Astrocyte (in vitro differentiated cells and primary cell): Measurements from ENCODE around the gene ORAI2. TPM values are rescaled to one million over a fixed set of nuclear protein-coding genes. Genes with fewer than 3 reads are reported as not detected.

Experiments
- DNase-seq: peaks from one replicate; pipeline ENCODE4 v3.0.0-alpha.2; 2010; ENCODE audit warnings: low read depth
- FAIRE-seq: peaks from 2 replicates; lab custom pipeline; 2011; peaks lifted over from hg19 to GRCh38; lab: Jason Lieb, UNC
- H2AFZ ChIP-seq: 2 replicates; pipeline ENCODE4 v1.6.0; 2012; ENCODE audit warnings: low read depth, low read length, inconsistent platforms
- H3K27ac ChIP-seq: 2 replicates; pipeline ENCODE4 v1.5.1; 2011; ENCODE audit warnings: low read depth, low read length, inconsistent platforms
- H3K27me3 ChIP-seq: 2 replicates; pipeline ENCODE4 v1.6.0; 2011; ENCODE audit warnings: low read length, inconsistent platforms; ENCODE audit not compliant: insufficient read depth
- H3K36me3 ChIP-seq: 2 replicates; pipeline ENCODE4 v1.5.1; 2011; ENCODE audit warnings: low read length, inconsistent platforms; ENCODE audit not compliant: insufficient read depth
- H3K4me1 ChIP-seq: 2 replicates; pipeline ENCODE4 v1.5.1; 2011; ENCODE audit warnings: low read length, inconsistent platforms; ENCODE audit not compliant: insufficient read depth
- H3K4me2 ChIP-seq: 2 replicates; pipeline ENCODE4 v1.6.0; 2012; ENCODE audit warnings: low read length, inconsistent platforms
- H3K4me3 ChIP-seq: 2 replicates; pipeline ENCODE4 v1.5.1; 2011; ENCODE audit warnings: low read depth, mild to moderate bottlenecking, low read length, inconsistent platforms; ENCODE audit not compliant: insufficient read depth
- H3K79me2 ChIP-seq: 2 replicates; pipeline ENCODE4 v1.6.0; 2012; ENCODE audit warnings: mild to moderate bottlenecking, low read length, inconsistent platforms; ENCODE audit not compliant: insufficient read depth
- H3K9ac ChIP-seq: 2 replicates; pipeline ENCODE4 v1.6.0; 2012; ENCODE audit warnings: mild to moderate bottlenecking, low read length, inconsistent platforms
- H3K9me3 ChIP-seq: 2 replicates; pipeline ENCODE4 v1.5.1; 2012; ENCODE audit warnings: low read depth, mild to moderate bottlenecking, low read length, inconsistent platforms; ENCODE audit not compliant: insufficient read depth
- H4K20me1 ChIP-seq: 2 replicates; pipeline ENCODE4 v1.6.0; 2012; ENCODE audit warnings: low read length, inconsistent platforms; ENCODE audit not compliant: insufficient read depth
- H3K27ac Mint-ChIP-seq: one replicate; pipeline ENCODE4 v1.8.0; 2021; ENCODE audit warnings: mild to moderate bottlenecking, mixed read lengths; ENCODE audit not compliant: unreplicated experiment
- H3K27me3 Mint-ChIP-seq: one replicate; pipeline ENCODE4 v1.8.0; 2021; ENCODE audit warnings: low read depth, mixed read lengths; ENCODE audit not compliant: unreplicated experiment
- H3K36me3 Mint-ChIP-seq: one replicate; pipeline ENCODE4 v1.8.0; 2021; ENCODE audit warnings: low read depth, mixed read lengths; ENCODE audit not compliant: unreplicated experiment
- H3K4me1 Mint-ChIP-seq: one replicate; pipeline ENCODE4 v1.8.0; 2021; ENCODE audit warnings: low read depth, mixed read lengths; ENCODE audit not compliant: unreplicated experiment
- H3K4me3 Mint-ChIP-seq: one replicate; pipeline ENCODE4 v1.8.0; 2021; ENCODE audit warnings: mild to moderate bottlenecking, moderate library complexity, mixed read lengths; ENCODE audit not compliant: unreplicated experiment
- H3K9me3 Mint-ChIP-seq: one replicate; pipeline ENCODE4 v1.8.0; 2021; ENCODE audit warnings: mild to moderate bottlenecking, mixed read lengths; ENCODE audit not compliant: unreplicated experiment
- CTCF ChIP-seq: IDR thresholded peaks from 2 replicates; pipeline ENCODE4 v1.5.1; 2011; ENCODE audit warnings: low read depth, mild to moderate bottlenecking, inconsistent platforms, low read length, moderate library complexity; ENCODE audit not compliant: insufficient read depth
- EZH2 ChIP-seq: IDR thresholded peaks from 2 replicates; pipeline ENCODE4 v1.6.1; 2012; ENCODE audit warnings: mild to moderate bottlenecking, low read length, inconsistent platforms; ENCODE audit not compliant: insufficient read depth
- total RNA-seq: library from RNA; stranded (reverse); gene quantifications from 2 replicates; pipeline ENCODE4 v1.2.1, GENCODE V29; 2021

ORAI2 gene
- total RNA-seq, 1 donor from 2014 or later = 64.4 TPM

- TF ChIP-seq EZH2 = no peak
- no peak for TF ChIP-seq CTCF
- DNase-seq = no peak
- Histone ChIP-seq H3K4me2 (no peak overlapping the region), H3K9me3 (no peaks in the 10 kb centered on the region), H3K27ac (no peak overlapping the region), H4K20me1 (peaks cover 26% of the 10 kb centered on the region), H3K9ac (no peak overlapping the region), H2AFZ (no peak overlapping the region), H3K27me3 (no peaks in the 10 kb centered on the region), H3K79me2 (peaks cover 23% of the 10 kb centered on the region), H3K4me1 (peaks cover 12% of the 10 kb centered on the region), H3K4me3 (no peak overlapping the region), H3K36me3 (peaks cover 3% of the 10 kb centered on the region)
- Mint-ChIP-seq H3K27me3 (no peaks in the 10 kb centered on the region), H3K9me3 (no peaks in the 10 kb centered on the region), H3K36me3 (peaks cover 4% of the 10 kb centered on the region), H3K27ac (no peak overlapping the region), H3K4me3 (no peak overlapping the region), H3K4me1 (peaks cover 3% of the 10 kb centered on the region)
- FAIRE-seq = no peak
Measured at GRCh38 chr7:102468478-102469350, 35.3 kb downstream of the ORAI2 start.

GRCh38 chr7:102469351-102469971, 36.1 kb downstream of the ORAI2 start:
- H3K4me1 Mint-ChIP-seq = no peaks in the 10 kb centered on the region
- H3K4me3 Mint-ChIP-seq = no peak overlapping the region
- Histone ChIP-seq H3K27ac (no peak overlapping the region), H3K36me3 (peaks cover 3% of the 10 kb centered on the region), H3K4me3 (no peak overlapping the region), H2AFZ (no peak overlapping the region), H4K20me1 (peaks cover 27% of the 10 kb centered on the region), H3K9ac (no peak overlapping the region), H3K4me2 (no peak overlapping the region), H3K27me3 (no peaks in the 10 kb centered on the region), H3K9me3 (no peaks in the 10 kb centered on the region), H3K4me1 (peaks cover 12% of the 10 kb centered on the region), H3K79me2 (peaks cover 15% of the 10 kb centered on the region)
- no peaks in the 10 kb centered on the region for H3K9me3 Mint-ChIP-seq
- no peak for DNase-seq
- peaks cover 4% of the 10 kb centered on the region for H3K36me3 Mint-ChIP-seq
- no peaks in the 10 kb centered on the region for H3K27me3 Mint-ChIP-seq
- FAIRE-seq = no peak
- H3K27ac Mint-ChIP-seq = no peak overlapping the region
- TF ChIP-seq CTCF (no peak), EZH2 (no peak)
